C1 segment of cervical spinal cord (tissue), 14 donors: ENCODE results near the gene NOTCH1.

Experiments used
- DNase-seq, 14 donors: peaks; one replicate each; lab custom pipeline; 2025; lab: John Stamatoyannopoulos, UW

Gene NOTCH1

DNA sequence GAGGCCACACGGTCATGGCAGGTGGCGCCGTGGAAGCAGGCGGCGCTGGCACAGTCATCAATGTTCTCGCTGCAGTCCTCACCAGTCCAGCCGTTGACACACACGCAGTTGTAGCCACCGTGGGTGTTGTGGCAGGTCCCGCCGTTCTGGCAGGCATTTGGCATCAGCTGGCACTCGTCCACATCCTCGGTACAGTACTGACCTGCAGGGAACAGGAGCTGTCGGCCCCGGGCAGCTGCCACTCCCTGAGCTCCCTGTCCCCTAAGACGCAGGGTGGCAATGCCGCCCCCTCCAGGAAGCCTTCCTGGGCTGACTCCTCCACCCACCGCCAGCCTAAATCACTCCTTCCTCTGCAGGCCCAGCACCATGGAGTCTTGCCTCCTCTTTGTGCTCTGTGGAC is 27.2 kb downstream of the NOTCH1 start:
- DNase-seq = no peak

DNA sequence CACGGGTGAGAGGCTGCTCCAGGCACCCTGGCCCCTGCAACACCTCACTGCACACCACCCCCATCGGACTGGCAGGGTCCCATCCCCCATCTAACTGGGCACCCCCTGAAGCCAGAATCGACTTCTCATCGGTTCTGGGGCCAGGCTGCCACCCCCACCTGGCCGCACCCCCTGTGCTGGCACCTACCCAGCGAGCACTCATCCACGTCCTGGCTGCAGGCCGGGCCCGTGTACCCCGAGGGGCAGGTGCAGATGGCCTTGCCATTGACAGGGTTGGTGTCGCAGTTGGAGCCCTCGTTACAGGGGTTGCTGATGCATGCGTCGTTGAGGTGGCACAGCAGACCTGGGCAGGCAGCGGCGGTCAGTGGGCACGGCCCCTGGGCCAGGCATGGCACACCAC is 27.9 kb downstream of the NOTCH1 start:
- DNase-seq = no peak

DNA sequence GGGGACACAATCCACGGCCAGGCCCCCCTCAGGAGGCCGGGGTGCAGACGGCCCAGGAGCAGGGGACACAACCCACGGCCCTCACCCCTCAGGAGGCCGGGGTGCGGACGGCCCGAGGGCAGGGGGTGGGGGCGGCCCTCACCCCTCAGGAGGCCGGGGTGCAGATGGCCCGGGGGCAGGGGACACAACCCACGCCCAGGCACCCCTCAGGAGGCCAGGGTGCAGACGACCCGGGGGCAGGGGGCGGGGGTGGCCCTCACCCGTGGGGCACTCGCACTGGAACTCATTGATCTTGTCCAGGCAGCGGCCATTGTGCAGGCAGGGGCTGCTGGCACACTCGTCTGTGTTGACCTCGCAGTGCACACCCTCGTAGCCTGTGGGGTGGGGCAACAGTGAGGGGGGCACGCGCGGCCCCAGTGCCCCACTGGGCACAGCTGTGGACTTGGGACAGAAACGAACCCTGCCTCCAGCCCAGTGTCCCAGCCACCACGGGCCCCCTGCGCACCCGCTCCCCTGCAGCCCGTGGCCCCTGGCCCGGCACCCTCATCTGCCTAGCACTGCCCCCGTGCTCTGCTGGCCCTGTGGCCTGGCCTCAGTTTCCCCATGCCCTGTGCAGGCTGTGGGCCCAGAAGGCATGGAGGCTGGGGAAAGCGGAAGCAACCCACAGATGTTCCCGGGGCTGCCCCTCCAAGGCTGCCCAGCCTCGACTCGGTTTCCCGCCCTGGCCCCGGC is 28.7 kb downstream of the NOTCH1 start:
- no peak for DNase-seq

DNA sequence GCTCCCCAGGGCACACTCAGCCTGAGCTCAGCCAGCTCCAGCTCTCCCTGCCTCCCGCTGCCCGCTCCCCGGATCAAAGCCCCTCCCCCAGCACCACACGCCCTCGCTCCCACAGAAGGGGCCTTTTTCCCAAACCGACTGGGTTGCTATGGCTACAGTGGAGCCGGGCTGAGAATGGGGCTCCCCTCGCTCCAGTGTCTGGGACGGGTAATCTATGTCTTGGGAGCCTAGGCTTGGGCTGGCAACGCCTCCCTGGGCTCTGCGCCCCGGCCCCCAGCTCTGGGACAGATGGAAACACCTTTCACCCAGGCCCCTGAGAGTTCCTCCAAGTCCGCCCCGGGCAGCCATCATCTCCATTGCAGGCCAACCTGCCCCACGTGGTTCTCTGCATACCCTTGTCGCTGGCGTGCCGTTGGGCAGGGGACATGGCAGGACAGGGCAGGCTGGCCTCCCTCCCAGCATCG is 29.6 kb downstream of the NOTCH1 start:
- DNase-seq = peak in 11 of 14 donors; percentile 23 to 90 (median 79)

DNA sequence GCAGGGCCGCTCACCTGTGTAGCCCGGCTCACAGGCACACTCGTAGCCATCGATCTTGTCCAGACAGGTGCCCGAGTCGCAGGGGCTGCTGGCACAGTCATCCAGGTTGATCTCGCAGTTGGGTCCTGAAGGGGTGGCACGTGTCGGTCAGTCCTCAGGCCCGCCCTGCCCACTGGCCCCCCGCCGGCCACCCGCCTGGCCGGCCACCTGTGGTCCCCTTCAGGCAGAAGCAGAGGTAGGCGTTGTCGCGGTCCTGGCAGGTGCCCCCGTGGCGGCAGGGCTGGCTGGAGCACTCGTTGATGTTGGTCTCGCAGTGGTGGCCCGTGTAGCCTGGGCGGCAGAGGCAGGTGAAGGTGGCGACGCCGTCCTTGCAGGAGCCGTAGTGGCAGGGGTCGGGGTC is 30.6 kb downstream of the NOTCH1 start:
- DNase-seq = no peak

DNA sequence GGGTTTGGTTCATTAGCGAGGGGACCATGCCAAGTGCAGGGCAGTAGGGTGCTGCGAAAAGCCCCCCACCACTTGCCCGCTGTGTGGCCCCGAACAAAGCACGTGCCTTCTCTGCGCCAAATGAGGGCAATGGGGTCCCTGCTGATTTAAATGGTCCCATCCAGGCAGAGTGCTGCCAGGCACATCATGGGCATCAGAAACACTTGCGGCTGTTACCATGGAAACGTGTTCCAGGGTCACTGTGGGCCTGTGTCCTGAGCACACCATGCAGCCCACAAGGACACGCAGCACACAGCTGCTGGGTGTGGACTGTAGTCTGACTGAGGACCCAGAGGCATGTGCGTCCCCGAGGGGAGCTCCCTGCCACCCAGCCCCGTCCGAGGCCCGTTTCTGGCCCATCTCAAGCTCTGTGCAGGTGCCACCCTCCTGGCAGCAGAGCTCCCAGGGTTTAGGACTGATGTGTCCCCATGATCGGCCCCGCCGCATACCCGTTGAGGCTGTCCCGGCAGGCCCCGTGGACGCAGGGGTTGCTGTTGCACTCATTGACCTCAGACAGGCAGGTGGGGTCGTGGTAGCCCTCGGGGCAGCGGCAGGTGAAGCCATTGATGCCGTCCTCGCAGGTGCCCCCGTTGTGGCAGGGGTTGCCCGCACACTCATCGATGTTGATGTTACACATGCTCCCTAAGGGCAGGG is 31.7 kb downstream of the NOTCH1 start:
- no peak for DNase-seq

DNA sequence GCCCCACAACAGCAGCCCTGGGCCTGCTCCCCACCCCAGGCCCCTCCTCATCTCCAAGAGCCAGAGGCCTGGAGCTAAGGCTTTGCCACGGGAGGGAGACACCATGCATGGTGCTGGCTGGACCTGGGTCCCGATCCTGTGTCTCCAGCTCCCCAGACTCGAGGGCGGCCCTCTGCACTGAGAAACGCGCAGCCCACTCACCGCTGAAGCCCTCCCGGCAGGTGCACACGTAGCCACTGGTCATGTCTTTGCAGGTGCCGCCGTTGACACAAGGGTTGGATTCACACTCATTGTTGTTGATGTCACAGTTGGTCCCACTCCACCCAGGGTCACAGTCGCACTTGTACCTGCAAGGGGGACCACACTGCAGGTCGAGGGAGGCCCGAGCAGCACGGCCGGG is 32.7 kb downstream of the NOTCH1 start:
- no peak for DNase-seq

DNA sequence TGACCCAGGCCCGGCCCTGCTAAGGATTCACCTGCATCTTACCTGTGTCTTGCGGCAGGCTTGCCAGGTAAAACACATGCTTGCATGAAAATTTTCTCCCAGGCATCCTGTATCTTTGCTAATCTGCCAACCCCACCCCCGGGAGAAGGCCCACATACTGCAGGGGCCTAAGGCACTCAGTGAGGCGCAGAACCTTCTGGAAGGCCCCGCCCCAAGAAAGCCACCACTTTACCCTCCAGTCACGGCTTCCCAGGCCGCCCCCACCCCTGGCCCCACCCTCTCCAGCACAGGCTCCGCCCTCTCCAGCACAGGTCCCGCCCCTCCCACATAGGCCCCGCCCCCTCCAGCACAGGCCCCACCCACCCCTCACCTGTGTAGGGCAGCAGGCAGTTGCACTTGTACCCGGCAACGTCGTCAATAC is 33.2 kb downstream of the NOTCH1 start:
- DNase-seq = peak in 1 of 14 donors; percentile 54

DNA sequence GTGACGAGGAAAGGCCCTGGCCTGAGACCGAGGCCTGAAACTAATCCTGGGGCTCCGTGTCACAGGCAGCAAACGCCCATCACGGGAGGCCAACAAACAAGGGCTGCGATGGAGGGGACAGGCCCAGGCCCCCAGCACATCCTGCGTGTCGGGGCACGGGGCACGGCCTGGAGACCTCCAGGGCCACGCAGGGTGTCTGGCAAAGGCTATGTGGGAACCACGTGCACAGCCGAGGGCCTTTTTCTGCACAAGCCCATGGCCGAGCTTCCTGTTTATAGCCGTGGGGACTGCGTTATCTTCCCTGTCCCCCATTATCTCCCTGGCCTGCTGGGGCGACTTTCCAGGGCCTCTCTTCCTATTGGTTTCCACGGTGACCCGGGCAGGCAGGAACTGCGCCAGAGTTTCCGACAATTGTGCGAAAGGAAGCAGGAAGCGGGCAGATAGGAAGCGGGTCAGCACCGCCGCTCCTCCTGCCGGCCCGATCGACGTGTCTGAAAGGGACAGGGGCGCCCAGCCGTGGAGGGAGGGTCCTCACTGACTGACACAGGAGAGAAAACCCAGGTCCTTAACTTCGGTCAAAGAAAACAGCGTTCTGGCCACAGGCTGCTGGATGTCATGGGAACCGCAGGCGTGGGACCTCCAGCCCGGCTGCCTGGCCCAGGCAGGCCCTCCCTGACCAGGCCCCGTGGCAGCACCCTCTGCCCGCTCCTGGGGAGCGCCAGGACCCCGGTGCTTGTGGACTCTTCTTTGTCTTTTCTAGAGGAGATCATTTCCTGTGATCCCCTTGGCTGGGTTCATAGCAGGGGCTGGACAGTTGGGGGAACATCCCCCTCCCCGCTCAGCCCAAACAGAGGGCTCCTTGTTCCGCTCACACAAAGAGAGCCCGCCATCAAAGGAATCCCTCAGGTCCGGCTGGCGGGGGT is 33.9 kb downstream of the NOTCH1 start:
- peak in 13 of 14 donors; percentile 28 to 87 (median 72) for DNase-seq

DNA sequence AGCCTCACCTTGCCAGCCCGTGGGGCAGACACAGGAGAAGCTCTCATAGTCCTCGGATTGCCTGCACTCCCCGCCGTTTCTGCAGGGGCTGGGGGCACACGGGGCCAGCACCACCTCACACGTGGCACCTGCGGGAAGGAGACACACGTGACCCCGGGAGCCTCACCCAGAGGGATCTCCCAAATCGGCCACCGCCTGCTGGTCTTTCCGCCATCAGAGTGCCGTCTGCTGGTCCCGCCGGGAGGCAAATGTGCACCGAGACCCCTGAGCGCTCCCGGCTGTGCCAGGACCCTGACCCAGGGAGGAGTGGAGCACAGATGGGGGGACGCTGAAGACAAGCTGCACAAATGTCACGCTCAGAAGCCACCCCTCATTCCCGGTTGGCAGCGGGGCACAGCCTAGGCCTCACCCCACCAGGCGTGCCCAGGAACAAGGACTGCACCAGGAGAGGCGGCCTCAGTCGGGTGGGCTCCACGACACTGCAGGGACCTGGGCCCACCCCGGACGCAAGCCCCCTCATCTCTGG is 34.6 kb downstream of the NOTCH1 start:
- DNase-seq = no peak

DNA sequence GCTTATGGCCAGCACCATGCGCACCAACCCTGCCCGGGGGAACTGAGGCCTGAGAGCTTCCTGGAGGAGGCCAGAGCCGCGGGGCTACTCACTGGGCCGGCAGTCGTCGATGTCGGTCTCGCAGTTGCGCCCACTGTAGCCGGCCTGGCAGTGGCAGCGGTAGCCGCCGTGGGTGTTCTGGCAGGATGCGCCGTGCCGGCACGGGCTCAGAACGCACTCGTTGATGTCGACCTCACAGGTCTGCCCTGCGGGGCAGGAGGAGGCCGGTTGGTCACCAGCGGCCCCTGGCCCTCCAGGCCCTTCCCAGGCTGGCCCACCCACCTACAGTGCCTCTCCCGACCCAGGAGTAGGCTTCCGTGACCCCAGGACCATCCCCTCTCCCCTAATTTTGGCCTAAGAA is 35.3 kb downstream of the NOTCH1 start:
- DNase-seq = no peak

DNA sequence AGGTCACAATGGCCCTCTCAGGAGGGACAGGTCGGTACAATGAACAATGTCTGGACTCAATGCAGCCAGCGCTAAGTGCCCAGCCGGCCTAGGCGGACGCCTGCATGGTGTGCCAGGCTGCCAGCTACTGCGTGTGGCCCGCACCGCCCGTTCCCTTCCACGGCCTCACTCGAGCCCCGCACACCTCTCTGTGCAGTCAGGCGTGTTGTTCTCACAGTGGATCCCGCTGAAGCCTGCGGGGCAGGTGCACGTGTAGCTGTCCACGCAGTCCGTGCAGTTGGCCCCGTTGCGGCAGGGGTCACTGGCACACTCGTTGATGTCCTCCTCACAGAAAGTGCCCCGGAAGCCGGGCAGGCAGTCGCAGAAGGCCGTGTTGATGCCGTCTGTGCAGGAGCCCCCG is 36.3 kb downstream of the NOTCH1 start:
- DNase-seq = no peak

DNA sequence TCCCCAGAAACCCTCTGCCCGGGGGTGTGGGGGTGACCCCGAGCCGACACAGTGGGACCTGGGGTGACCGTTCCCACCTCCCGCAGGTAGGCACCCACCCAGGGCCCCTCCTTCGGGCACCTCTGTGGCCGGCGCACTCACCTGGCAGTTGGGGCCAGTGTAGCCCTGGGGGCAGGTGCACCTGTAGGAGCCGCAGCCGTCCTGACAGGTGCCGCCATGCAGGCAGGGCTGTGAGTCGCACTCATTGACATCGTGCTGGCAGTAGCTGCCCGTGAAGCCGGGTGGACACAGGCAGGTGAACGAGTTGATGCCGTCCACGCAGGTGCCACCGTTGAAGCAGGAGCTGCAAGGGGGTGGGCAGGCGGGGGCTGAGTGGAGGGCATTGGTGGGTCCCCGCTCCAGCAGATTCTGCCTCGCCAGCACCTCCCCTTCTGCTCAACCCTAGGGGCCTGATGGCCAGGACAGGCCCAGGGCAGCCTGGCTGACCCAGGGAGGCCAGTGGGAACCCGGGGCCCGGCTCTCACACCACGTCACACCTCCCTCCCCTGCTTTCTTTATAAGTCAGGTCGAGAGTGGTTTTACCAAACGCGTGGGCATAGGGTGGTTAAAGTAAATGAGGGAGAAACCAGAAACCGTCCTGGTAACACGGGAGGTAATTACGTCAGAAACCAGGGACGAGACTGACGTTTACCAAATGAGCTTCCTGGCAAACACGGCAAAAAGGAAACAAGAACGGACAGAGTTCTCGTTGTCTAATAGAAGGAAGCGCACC is 36.9 kb downstream of the NOTCH1 start:
- no peak for DNase-seq

DNA sequence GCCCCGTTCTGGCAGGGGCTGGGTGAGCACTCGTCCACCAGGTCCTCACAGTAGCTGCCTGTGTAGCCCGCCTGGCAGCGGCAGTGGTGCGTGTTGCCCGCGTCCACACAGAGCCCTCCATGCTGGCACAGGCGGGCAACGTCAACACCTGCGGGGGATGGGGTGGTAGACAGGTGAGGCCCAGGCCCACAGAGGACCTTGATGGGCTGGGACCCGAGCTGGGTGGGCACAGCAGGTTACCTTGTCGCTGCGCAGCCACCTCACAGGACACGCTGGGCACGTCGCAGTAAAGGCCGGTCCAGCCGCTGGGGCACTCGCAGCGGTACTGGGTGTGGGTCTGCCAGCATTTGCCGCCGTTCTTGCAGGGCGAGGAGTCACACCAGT is 37.9 kb downstream of the NOTCH1 start:
- no peak for DNase-seq

DNA sequence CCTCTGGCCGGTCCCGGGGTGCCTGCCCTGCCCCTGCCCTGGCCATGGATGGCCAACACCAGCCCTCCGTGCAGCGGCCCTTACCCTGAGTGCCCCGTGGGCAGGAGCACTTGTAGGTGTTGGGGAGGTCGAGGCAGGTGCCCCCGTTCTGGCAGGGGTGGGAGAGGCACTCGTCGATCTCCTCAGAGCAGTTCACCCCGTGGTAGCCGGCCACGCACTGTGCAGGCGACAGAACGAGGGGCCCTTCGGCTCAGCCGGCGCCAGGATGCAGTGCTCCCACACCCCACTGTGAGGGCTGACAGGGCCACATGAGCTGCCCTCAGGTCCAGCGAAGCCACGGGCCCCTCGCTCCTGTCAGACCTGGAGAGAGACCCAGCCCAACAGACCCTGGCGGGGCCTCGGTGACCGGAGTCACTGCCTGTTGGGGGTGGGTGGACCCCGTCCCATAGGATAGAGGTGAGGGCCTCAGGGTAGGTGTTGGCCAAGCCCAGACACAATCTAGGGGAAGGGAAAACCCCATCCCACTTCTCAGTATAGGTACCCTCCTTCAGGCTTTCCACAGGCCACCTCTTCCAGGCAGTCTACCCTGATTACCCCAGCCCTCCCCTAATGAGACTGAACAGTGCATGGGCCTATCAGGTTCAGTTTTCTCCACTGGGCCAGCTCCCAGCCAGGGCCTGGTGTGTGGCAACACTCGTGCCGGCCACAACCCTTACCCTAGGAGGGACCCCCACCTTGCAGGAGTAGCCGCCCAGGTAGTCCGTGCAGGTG is 38.4 kb downstream of the NOTCH1 start:
- no peak for DNase-seq

DNA sequence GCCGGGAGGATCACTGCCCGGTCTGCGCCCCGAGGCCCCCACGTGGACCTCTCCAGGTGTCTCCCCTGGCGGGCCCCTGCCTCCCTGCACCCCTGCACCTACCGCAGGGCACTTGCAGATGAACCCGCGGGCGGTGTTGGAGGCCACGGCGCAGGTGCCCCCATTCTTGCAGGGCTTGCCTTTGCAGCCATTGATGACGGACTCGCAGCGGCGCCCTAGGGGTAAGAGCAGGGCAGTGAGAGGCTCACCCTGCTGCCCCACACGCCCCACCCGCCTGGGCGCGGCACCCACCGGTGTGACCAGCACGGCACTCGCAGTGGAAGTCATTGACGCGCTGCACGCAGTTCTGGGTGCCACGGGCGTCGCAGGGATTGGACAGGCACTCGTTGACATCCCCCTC is 39.4 kb downstream of the NOTCH1 start:
- DNase-seq = no peak

DNA sequence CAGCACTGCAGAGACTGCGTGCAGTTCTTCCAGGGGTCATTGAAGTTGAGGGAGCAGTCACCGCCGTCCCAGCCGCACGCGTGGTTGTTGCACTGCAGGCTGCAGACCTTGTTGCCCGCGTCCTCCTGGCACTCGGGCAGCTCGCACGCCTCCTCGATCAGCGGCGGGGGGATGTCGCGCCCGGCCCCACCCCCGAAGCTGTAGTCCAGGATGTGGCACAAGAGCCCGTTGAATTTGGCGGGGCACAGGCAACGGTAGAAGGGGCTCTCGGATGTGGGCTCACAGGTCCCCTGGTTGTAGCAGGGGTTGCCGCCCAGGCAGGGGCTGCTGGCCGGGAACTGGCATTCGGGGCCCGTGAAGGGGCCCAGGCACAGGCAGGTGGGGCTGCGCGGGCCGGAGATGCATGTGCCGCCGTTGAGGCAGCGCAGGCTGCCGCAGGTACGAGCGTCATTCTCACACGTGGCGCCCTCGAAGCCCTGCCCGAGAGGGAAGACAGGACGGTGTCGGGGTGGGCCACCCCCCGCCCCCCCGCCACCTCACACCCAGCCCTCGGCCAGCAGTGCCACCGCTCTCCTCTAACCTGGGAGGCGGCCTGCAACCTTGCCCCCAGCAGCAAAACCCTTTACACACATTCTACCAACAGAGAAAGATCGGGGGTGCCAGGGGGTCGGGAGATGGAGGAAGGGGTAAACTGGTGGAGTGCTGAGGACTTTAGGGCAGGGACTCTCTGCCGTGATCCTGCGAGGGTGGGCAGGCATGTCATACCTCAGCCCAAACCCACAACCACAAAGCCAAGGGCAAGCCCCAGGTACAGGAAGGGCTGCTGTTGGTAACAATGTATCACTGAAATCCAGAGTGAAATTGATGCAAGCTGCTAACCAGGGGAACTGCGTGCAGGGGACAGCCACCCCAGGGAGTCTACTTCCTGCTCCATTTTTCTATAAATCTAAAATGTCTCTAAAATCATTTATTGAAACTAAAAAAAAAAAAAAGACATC is 40.1 kb downstream of the NOTCH1 start:
- DNase-seq = no peak

DNA sequence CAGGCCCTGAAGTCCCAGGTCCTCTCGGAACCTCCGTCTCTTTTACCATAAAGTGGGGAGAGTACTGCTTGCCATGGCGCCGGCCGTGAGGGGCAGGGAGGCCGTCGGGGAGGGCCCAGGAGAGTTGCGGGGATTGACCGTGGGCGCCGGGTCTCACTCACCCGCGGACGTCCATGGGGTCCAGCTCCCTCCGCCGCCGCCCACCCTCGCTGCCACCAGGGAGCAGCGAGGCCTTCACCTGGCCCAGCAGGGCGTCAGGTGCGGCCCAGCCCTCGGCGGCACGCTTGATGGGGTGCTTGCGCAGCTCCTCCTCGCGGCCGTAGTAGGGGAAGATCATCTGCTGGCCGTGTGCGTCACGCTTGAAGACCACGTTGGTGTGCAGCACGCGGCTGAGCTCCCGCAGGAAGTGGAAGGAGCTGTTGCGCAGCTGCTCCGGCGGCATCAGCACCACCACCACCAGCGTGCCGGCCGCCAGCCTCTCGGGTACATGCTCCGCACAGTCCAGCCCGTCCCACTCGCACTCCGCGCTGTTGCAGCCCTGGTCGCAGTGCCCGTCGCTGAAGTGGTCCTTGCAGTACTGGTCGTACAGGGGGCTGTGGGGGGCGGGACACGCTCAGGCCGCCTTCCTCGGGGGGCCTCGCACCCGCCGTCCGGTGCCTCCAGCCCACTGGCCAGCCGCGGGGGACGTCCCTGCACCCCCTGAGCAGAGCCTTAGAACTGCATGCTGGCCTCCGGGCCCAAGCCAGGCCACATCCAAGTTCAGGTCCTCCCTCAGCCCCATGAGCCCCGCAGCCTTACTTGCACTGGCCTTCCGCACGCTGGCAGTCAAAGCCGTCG is 41.1 kb downstream of the NOTCH1 start:
- no peak for DNase-seq
